GM18519 (cell line): ENCODE results near the gene ANXA6.

ENCODE experiments used
- ATAC-seq: cut with Tn5 transposase; IDR thresholded peaks from one replicate; pipeline ENCODE4 v1.9.1; 2021; ENCODE audit warnings: mild to moderate bottlenecking, moderate library complexity; ENCODE audit not compliant: unreplicated experiment, low FRiP score

ANXA6 gene

DNA sequence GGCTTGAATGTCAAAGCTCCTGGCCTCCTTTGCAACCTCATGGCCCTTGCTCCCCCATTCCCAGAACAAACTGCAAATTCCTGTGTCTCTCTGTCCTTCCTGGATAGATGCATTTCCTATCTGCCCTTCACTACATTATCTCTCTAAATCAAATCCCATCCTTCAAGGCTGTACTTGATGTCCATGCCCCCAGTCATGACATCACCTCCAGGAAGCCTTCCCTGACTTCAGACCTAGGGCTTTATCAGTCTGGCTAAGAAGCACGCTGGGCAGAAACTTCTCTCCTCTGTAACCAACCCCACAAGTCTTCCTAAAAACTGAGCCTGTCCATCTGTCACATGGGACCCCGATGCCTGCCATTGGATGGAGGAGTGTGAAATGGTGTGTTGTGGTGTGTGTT is 51.1 kb downstream of the ANXA6 start:
- ATAC-seq = no peak

DNA sequence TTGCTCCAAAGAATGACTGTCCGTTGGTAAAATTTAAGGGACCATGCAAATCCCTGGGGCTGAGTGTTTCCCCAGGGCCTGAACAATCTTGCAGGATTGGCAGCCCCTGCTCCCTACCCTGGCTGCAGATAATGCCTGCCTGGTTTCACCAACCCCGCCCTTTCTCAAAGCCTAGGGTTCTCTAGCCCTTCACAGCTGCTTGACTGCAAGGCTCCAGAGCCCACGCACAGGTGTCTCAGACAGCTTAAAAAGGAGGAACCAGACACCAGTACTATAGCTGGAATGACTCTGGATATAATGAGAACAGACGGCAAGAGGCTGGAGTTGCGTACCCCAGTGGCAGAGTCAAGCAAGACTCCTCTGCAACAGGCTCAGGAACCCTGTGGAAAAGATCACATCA is 51.5 kb downstream of the ANXA6 start:
- ATAC-seq = no peak

DNA sequence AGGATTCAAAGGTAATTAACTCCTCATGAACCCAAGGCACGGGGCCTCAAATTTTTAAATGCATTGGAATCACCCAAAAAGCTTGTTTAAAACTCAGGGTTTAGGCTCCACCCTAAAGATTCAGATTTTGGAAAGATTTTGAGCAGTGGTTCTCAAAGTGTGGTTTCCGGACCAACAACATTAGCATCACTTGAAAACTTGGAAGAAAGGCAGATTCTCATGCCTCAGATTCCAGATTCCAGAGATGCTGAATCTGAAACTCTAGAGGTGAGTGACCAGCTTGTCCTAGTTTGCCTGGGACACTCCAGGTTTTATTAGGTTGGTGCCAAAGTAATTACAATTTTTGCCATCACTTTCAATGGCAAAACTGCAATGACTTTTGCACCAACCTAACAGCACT is 52.0 kb downstream of the ANXA6 start:
- ATAC-seq = no peak

DNA sequence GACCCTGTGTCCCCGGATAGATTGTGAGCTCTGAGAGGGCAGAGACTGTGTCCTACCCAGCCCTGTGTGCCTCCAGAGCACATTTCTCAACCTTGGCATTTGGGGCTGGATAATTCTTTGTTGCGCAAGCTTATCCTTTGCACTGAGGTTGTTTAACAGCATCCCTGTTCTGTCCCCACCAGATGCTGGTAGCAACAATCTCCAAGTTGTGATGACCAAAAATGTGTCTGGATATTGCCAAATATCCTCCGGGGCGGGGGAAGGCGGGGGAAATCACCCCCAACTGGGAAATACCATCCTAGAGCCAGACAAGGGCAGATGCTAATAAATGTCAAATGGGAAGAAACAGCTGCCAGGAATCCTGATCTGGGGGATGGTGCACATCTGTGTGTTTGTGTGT is 52.8 kb downstream of the ANXA6 start:
- no peak for ATAC-seq

DNA sequence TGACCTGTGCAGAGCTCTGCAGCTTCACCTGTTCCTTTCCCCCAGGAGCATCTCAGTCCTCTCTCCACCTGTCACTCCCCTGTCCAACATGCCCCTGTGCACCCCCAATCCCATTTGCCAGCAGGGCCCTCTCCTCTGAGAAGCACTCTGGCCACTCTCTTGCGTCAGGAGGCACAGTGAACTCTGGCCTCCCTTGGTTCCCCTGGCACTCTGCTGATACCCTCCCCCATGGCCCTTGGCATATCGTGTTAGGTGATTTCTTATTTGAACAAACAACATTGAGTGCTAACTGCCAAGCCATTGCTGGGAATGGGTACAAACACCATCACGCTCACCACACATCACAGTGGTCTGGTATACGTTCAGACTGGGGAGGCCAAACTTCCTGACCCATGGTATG is 55.8 kb downstream of the ANXA6 start:
- ATAC-seq = no peak

DNA sequence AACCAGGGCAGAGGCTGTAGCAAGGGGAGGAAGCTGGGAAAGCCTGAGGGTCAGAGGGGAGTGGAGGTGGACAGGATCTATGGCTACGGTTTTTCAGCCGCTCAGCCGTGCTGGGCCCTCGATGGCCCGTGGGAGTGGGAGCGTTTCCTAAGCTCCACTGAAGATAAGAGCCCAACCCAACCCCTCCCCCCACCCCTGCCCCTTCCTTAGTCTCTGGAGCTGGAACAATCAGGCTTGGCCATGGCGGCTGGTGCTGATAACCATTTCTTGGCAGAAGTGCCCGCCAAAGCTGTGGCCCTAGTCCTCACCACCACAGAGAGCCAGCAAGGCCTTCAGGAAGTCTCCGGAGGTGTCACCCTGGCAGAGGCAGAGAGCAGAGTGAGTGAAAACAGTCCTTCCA is 56.4 kb downstream of the ANXA6 start:
- ATAC-seq = no peak

DNA sequence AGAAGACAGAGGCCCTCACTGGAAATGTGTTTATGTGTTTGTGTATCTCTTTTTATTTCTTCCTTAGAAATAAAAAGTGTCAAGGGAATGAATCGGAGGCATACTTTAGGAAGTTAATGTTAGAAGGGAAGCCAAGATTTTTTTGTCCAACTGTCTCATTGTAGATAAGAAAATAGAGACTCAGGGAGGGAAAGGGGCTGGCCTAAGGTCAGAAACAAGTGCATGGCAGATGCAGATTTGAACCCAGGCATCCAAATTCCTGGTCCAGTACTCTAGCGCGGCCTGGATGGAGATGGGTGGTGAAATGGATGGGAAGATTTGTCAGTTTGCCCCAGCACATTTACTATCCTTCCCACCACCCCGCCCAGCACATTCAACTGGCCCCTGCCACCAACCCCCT is 56.9 kb downstream of the ANXA6 start:
- no peak for ATAC-seq

DNA sequence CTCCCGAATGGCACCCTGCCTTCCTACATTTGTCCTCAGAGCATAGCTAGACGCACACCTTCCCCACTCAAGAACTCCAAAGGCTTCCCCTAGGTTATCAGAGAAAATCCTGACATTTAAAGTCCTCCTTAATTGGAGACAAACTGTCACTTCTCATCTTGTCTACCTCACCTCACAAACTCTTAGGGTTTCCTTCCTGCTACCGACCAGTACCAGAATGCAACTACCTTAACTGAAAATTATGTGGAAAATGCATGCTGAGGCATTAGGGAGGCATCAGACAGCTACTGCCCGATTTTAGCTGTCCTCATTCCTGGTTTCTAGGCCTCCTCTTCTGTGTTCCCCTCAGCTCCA is 58.8 kb downstream of the ANXA6 start:
- ATAC-seq = no peak

DNA sequence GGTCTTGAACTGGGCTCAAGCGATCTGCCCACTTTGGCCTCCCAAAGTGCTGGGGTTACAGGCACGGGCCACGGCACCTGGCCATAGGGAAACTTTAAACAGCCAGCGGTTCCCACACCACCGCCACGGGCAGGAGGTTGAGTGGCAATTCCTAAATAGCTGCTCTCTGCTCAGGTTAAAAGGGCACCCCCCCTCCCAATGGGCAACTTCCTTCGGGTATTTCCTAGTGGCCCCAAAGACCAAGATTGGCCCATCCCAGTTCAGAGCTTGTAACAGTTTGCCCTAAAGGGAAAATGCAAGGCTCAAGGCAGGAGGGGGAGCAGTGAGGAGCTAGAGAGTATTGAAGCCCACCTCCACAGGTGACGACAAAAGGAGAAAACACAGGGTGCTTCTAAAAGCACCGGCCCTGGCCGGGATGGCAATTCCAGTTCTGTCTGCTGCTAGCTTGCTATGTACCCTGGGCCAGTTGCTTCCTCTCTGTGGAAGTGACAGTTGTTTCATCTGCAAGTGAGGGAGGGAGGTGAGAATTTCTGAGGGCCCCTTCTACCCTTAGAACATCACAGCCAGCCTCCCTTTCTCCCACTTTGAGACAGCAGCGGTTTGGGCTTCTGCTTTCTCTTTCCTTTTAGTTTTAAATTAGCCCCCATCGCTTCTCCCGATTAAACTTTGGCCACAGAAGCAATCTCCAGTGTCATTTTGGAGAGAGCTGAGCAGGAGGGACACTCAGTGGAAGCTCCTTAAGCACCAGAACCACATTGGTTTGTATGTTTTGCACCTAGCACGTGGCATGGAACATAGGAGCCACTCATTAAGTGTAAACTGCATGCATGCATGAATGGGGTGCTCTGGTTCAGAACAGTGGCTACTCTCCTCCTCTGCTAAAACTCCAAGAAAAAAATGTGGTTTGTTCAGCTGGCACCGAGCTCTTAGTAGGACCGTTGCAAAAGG is 59.5 kb downstream of the ANXA6 start:
- ATAC-seq = no peak

DNA sequence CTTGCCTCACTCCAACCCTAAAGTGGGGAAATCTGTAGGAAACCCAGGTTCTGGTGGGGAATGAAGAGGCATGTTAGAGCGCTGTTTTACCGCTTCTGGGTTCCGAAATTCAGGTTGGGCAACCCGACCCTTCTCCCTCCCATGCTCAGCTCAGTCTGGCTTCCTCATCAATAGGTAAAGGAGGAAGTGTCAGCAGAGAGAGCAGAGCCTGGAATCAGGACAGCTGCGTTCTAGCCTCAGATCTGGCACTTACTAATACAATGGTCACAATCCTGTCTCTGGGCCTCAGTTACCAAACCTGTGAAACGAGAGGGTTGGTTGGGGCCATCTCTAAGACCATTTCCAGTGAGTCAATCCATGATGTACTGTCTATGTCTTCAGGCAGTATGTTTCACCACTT is 60.5 kb downstream of the ANXA6 start:
- ATAC-seq = no peak

DNA sequence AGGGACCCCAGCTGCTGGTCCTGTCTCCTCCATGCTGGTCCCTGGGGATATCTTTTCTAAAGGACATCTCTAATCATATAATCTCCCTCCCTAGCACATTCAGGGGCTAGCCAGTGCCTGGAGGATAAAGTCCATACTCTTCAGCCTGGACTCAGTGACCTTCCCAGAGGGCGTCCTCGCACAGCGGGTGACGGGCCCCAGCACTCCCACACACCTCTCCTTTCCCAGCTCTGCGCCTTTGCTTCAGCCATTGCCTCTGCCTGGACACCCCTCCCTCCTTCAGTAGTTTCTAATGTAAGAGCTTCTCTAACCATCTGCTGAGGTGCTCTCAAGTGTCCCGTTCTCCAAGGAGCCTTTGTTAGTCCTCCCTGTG is 61.6 kb downstream of the ANXA6 start:
- no peak for ATAC-seq

DNA sequence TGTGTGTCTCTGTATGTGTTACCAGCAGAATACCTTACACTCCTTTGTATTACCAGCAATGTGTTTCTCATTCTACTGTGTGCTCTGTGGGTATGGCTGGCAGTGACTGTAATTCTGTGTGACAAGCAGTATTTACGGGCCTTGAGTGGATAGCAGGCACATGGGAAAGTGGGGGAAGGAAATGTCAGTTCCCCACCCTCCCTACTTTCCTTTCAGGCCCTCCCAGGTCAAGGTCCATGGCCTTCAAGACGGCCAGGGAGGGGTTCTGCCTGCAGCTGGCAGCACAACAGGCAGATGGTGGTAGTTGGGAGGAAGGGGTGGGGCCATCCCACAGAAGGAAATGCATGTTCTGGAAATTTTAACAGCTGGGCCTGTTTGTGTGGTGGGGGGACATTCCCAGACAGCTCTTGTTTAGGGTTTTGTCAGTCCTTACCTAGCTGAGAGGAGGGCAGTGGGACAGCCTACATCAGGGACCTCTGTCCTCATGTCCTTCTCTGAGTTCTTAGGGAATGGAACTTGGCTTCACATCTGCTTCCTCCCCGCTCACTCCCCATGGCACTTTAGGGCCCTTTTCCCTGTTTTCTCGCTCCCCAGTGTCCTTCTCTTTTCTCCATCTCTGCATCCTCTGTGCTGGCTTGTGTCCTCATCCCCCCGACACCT is 62.1 kb downstream of the ANXA6 start:
- ATAC-seq = no peak

DNA sequence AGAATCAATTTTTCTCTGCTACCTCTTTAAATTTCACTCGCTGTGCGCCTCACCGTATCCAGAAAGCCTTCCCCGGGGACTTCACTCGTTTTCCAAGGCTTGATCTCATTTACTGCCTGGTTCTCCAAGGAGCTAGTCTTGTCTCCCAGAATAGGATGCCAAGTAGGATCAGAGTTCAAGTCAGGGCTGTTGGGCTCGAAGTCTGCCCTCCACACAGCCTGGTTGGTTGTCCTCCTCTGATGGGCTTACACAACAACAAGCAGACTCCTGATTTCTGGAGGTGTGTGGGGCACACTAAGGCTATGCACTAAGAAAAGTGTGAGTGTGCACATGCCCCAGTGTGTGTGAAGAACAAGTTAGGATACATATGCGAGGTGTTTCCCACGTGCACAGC is 62.7 kb downstream of the ANXA6 start:
- ATAC-seq = no peak

DNA sequence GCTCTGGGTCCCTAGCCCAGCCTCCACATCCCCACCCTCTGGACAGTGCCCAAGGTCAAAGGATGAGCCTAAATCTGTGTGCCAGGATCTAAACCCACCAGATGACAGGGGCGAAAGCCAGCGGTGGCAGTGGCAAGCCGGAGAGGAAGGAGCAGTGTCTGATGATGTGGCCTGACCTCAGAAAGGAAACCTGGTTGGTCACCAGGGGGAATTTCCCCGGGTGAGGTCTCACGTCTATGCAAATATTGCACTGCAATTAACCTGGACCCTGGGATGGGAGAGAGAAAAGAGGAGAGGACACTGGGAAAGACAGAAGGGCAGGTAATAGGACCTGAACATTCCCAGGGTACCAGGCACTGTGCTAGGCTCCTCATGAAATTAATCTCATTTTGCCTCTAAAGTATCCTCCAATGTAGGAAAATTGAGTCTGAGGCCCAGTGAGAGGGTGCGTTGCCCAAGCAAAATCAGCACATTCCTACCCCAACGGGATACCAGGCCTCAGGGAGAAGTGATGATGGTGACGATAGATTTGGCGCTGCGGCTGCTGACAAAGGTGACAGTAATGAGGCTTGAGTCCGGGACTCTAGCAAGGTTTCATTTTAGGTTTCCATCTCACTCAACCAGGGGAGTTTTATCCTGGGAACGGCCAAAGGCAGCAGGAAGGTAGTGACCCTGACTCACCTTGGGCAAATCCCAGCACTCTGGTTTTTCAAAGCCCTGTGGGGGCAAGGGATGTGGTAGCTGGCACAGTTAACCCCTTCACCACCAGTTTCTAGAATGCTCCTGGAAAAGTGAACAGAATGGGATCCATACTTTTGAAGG is 63.3 kb downstream of the ANXA6 start:
- peak; percentile 50 for ATAC-seq

DNA sequence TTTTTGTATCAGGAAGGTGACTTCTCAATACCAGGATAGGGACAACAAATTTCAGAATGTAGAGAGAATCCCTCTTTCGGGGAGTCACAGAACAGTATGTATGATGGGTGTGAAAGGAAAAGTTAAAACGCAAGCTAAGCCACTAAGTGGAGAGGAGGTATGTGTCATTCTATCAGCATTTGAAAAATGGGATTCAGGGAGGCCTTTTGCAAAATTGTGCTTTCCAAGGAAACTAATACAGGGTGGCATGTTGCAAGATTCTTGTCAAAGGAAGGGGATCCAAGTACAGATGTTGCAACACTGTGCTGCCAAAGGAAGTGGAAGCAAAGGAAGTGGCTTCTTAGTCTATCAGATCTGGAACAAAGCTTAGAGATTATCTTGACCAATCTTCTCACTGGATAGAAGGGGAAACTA is 64.1 kb downstream of the ANXA6 start:
- ATAC-seq = peak; percentile 15

DNA sequence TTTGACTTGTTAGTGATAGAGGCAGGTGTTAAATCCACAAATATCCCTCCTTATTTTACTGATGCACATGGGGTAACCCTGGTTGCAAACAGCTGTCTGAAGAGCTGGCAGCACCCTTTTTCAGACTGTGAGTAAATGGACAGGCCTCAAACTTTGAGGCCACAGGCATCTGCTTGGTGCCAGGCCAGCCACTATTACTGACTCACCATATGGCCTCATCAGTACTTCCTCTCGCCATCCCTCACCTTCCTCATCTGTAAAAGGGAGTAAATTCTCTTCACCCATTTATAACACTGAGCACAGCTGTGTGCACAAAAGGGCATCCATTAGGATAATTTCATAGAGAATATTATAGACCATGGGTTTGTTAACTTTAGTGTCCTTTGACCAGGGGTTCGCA is 64.8 kb downstream of the ANXA6 start:
- no peak for ATAC-seq

DNA sequence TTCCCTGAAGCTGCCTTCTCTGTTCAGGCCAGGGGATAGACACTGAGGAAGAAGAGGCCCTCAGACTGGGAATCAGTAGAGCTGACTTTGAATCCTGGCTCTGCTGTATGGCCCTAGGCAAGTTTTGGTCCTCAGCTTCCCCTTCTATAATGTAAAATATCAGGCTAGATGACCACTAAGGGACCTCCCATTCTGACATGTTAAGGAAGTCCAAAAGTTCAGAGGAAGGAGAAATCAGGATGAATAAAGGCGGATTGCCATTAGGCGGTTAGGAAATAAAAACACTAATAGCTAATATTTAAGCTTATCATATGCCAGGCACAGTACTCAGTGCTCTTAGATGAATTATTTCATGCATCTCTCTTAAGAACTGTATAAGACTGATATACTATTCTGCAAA is 67.9 kb downstream of the ANXA6 start:
- no peak for ATAC-seq

DNA sequence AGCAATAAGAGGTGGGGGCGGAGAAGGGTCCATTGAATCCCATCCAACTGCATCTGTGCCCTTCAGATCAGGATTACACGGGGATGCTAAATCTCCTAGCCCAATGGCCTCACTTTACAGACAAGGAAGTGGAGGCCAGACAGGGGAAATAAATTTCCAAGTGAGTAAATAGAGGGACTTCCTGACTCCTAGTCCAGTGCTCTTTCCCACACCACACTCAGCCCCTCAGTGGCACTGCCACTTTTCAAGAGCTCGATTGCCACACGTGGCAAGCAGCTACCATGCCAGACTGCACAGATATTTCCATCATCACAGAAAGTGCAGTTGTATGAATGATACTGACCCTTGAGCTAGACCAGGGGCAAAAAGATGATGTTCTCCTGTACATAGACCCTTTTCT is 68.6 kb downstream of the ANXA6 start:
- no peak for ATAC-seq

DNA sequence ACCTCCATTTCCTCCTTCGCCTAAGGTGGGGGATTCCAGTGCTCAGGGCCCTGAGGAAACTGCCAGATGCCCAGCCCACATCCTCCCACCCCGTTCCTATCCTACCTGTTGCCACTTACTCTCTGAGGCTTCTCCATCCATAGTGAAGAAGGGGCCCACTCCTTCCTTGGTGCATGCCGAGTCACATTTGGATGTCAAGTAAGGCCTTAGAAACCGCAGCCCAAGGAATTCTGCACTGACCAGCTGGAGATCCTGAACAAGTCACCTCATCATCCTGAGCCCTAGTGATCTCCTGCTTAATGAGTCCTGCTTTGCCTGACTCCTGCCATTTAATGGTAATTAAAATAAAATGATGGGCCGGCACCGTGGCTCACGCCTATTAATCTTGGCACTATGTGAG is 70.1 kb downstream of the ANXA6 start:
- ATAC-seq = no peak

DNA sequence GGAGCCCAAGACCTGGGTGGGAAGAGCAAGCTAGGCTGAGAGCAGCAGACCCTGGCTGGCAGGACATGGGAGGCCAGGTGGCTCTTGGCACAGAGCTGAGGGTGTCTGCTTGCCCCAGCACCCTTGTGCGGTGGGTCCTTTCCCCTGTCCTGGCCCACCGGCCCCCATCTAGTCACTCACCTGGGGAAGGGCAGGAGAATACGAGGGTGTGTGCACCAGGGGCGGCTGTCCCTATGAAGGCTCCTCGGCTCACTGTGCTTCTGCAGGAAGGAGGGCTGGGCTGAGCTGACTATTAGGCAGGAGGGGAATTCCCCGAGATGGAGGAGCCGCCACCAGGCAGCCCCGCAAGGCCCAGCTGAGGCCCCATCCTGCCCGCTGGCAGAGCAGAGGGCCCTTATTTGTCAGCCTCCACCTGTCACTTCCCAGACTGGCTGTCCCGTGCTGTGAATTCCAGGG is 70.6 kb downstream of the ANXA6 start:
- peak; percentile 43 for ATAC-seq

DNA sequence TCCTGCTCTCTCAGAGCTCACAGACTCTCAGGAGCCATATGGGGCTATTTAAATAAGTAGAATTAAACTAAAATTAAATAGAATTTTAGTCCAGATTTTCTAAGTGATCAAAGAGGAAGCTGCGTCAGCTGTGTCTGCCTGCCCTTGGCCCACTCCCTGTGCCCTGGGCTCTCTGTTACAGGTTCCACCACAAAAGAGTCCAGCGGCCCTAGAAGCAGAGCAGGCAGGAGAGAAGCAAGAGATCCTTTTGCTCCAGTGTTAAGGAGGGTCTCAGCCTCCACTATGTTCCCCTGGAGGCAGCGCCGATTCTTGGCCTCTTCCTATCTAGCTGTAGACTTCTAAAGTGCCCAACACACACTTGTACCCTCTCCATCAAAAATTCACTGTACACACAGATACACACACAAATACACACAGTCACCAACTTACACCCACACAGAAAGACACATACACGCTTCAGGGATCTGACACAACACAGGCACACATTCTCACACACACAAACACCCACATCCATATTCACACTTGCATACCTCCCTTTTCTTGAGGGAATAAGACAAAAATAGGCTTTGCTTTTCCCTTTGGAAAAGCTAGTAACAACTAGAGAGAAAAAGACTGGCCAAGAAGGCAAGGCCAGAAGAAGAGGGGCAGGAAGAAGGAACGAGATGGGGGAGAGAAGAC is 71.2 kb downstream of the ANXA6 start:
- ATAC-seq = no peak
